NT2/D1 (cell line): Measurements from ENCODE around the gene OR10D3.
"Not testable (repeated sequence)": the region's sequence is repeated elsewhere in the genome, so short reads cannot be mapped to it uniquely, and the experiment has no call there.

Experiments
- DNase-seq: peaks from one replicate; pipeline ENCODE4 v3.0.0-alpha.2; 2011; ENCODE audit warnings: low read depth, low spot score
- H3K27me3 ChIP-seq: 2 replicates; pipeline ENCODE4 v1.6.0; 2011; ENCODE audit warnings: mild to moderate bottlenecking; ENCODE audit not compliant: insufficient read length, insufficient read depth
- H3K36me3 ChIP-seq: 2 replicates; pipeline ENCODE4 v1.6.1; 2011; ENCODE audit warnings: mild to moderate bottlenecking, low read length, mixed read lengths; ENCODE audit not compliant: insufficient read depth, insufficient read length
- H3K4me1 ChIP-seq: 2 replicates; pipeline ENCODE4 v1.5.1; 2011; ENCODE audit not compliant: insufficient read depth, insufficient read length
- H3K4me3 ChIP-seq: 2 replicates; pipeline ENCODE4 v1.5.1; 2011; ENCODE audit warnings: low read depth; ENCODE audit not compliant: insufficient read length
- H3K9ac ChIP-seq: 2 replicates; pipeline ENCODE4 v1.6.0; 2011; ENCODE audit warnings: low read depth; ENCODE audit not compliant: insufficient read length
- H3K9me3 ChIP-seq: 2 replicates; pipeline ENCODE4 v1.5.1; 2011; ENCODE audit warnings: mild to moderate bottlenecking, low read length; ENCODE audit not compliant: insufficient read depth
- SUZ12 ChIP-seq: IDR thresholded peaks from 2 replicates; pipeline ENCODE4 v1.6.1; 2011; ENCODE audit not compliant: insufficient read length, insufficient read depth; ENCODE audit errors: extremely low read depth
- YY1 ChIP-seq: IDR thresholded peaks from 2 replicates; pipeline ENCODE4 v1.6.1; 2011; ENCODE audit not compliant: insufficient read length, insufficient read depth
- ZNF274 ChIP-seq: IDR thresholded peaks from 2 replicates; pipeline ENCODE4 v1.6.1; 2011; ENCODE audit warnings: mild to moderate bottlenecking, low read depth, low read length

OR10D3 gene

DNA sequence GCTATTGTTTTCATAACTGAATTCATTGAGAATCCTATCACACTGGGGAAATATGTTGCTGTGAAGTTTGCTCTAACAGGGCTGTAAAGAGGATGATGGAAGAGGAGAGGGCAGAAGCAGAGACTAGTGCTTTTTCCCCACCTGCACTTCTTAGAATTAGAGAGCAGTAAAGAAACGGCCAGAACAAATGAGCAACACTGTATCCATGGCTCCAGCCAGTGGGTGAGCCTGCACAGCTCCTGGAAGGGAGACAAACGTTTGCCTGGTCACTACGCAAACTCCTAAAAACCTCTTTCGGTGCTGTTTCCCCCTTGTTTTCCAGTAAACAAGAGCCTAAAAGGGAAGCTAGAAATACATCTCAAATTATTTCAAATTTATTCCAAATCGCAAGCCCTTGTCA lies 22.2 kb upstream of the OR10D3 start:
- Histone ChIP-seq H3K9me3 (no peaks in the 10 kb centered on the region), H3K4me1 (no peaks in the 10 kb centered on the region), H3K36me3 (no peaks in the 10 kb centered on the region), H3K9ac (no peak overlapping the region), H3K4me3 (no peak overlapping the region), H3K27me3 (no peaks in the 10 kb centered on the region)
- no peak for TF ChIP-seq ZNF274
- TF ChIP-seq SUZ12: no peak
- TF ChIP-seq YY1: no peak
- DNase-seq: no peak

DNA sequence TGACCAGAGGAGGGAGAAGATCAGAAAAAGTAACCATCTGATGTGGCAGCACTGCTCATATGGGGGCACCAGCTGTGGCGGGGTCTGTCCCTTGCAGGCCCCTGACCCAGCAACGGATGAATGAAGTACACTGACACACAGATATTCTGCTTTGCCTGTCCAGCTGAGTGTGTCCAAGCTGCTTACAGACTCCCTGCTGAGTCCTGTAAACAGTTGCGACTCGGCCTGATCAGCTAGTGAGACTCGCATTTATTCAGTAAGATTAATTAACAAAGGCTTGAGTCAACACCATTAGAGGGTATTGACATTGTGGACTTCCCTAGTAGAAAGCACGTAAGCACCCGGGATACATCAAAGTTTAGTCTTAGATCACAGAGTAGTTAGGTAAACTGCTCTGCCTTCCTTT lies 15.3 kb upstream of the OR10D3 start:
- Histone ChIP-seq H3K9me3 (no peaks in the 10 kb centered on the region), H3K36me3 (no peaks in the 10 kb centered on the region), H3K4me1 (no peaks in the 10 kb centered on the region), H3K27me3 (no peaks in the 10 kb centered on the region), H3K9ac (no peak overlapping the region), H3K4me3 (no peak overlapping the region)
- TF ChIP-seq YY1 (no peak), ZNF274 (no peak), SUZ12 (no peak)
- peak; percentile 35 for DNase-seq

DNA sequence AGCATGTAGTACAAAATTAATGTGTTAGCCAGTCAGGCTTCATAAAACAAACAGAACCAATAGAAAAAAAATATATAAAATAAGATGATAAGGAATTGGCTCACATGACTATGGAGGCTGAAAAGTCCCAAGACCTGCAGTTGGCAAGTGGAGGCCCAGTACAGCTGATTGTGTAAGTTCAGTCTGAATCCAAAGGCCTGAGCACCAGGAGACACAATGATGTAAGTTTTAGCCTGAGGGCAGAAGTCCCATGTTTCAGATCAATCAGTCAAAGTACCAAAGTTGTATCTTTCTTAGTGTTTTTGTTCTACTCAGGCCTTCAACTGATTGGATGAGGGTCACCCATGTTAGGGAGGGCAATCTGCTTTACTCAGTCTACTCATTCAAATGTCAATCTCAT lies 14.3 kb upstream of the OR10D3 start:
- no peak overlapping the region for H3K4me3 ChIP-seq
- no peak overlapping the region for H3K9ac ChIP-seq
- no peaks in the 10 kb centered on the region for H3K27me3 ChIP-seq
- TF ChIP-seq ZNF274 (no peak), SUZ12 (no peak), YY1 (no peak)
- no peaks in the 10 kb centered on the region for H3K9me3 ChIP-seq
- no peaks in the 10 kb centered on the region for H3K36me3 ChIP-seq
- no peak for DNase-seq
- H3K4me1 ChIP-seq: no peaks in the 10 kb centered on the region

DNA sequence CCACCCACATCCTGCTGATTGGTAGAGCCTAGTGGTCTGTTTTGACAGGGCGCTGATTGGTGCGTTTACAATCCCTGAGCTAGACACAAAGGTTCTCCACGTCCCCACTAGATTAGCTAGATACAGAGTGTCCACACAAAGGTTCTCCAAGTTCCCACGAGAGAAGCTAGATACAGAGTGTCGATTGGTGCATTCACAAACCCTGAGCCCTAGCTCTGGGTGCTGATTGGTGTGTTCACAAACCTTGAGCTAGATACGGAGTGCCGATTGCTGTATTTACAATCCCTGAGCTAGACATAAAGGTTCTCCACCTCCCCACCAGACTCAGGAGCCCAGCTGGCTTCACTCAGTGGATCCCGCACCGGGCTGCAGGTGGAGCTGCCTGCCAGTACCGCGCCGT lies 12.8 kb upstream of the OR10D3 start:
- H3K4me3 ChIP-seq, H3K9ac ChIP-seq, H3K9me3 ChIP-seq, H3K36me3 ChIP-seq, DNase-seq, H3K27me3 ChIP-seq, H3K4me1 ChIP-seq: not testable (repeated sequence)

DNA sequence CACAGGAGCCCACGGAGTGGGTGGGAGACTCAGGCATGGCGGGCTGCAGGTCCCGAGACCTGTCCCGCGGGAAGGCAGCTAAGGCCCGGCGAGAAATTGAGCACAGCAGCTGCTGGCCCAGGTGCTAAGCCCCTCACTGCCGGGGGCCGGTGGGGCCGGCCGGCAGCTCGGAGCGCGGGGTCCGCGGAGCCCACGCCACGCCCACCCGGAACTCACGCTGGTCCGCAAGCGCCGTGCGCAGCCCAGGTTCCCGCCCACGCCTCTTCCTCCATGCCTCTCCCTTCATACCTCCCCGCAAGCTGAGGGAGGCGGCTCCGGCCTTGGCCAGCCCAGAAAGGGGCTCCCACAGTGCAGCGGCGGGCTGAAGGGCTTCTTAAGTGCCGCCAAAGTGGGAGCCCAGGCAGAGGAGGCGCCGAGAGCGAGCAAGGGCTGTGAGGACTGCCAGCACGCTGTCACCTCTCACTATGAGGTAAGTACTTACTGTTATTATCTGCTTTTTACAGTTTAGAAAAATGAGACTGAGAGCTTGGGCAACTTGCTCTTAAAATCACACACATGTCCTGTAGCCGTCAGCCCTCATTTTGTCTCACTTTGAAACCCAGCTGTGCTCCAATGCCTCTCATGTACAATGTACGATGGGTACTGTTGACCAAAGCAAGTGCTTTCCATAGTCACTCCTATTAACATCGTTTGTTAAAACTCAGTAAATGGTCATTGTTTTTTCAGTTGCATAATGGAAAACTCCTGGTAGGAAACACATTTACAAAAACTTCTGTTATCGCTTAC lies 12.2 kb upstream of the OR10D3 start:
- H3K4me1 ChIP-seq: no peaks in the 10 kb centered on the region
- TF ChIP-seq ZNF274 (no peak), SUZ12 (no peak)
- H3K9me3 ChIP-seq: no peaks in the 10 kb centered on the region
- H3K27me3 ChIP-seq: no peaks in the 10 kb centered on the region
- H3K4me3 ChIP-seq: no peak overlapping the region
- no peaks in the 10 kb centered on the region for H3K36me3 ChIP-seq
- no peak for DNase-seq
- no peak overlapping the region for H3K9ac ChIP-seq

DNA sequence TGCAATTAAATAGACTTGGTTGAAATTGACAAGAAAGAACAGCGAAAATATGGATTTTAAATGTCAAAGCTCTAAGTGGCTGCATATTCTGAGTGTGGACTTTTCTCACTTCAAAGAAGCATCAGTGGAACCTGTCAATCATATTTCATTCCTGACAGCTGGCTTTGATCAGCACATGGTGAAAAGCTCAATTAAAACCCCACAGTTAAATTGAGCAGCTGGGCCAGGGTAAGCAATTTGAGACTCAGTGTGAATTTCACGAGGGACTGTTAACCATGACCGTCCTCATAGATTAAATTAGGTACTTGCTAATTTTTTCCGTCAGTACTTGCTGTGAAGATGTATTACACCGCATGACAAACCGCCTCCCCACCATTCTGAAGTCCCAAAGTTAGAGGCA lies 11.0 kb upstream of the OR10D3 start:
- TF ChIP-seq SUZ12 (no peak), YY1 (no peak)
- Histone ChIP-seq H3K4me3 (no peak overlapping the region), H3K9ac (no peak overlapping the region), H3K4me1 (no peaks in the 10 kb centered on the region), H3K9me3 (no peaks in the 10 kb centered on the region), H3K36me3 (no peaks in the 10 kb centered on the region), H3K27me3 (no peaks in the 10 kb centered on the region)
- DNase-seq: no peak

DNA sequence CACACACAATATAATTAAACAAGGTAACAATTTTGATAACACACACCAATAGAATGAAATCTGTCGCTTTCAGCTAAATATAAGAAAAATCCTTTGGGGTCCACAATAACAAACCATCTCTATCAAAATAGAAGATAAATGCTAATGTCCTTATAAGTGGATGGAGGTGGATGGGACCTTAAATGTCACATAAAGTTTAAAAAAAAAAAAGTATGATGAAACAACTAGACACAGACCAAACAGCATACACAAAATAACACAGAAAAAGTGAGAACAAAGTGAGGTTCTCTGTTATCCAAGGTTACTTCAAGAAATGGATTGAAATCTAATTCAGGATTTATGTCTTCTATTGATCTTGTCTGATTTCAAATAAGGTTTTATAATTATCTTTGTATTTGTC lies 10.5 kb upstream of the OR10D3 start:
- H3K9me3 ChIP-seq: no peaks in the 10 kb centered on the region
- no peak for DNase-seq
- no peaks in the 10 kb centered on the region for H3K4me1 ChIP-seq
- no peak overlapping the region for H3K4me3 ChIP-seq
- H3K27me3 ChIP-seq: no peaks in the 10 kb centered on the region
- no peaks in the 10 kb centered on the region for H3K36me3 ChIP-seq
- TF ChIP-seq SUZ12 (no peak), YY1 (no peak), ZNF274 (no peak)
- no peak overlapping the region for H3K9ac ChIP-seq
